Lower leg skin (tissue), 3 donors: Measurements from ENCODE around the gene AKIRIN1.

Experiments
- POLR2A ChIP-seq, 2 donors: fragments of 450-650 bp; IDR thresholded peaks; one replicate each; pipeline ENCODE4 v1.6.1; 2016 to 2017; ENCODE audit warnings: antibody characterized with exemption in 2 of 2, mild to moderate bottlenecking in 1 of 2, moderate library complexity in 1 of 2
- TF ChIP-seq, protein P1 (sequence below), 3 donors: fragments of 450-650 bp; IDR thresholded peaks; one replicate each; pipeline ENCODE4 v1.5.1; 2016; ENCODE audit warnings: antibody characterized with exemption in 3 of 3, mild to moderate bottlenecking in 3 of 3, moderate library complexity in 2 of 3

DNA sequence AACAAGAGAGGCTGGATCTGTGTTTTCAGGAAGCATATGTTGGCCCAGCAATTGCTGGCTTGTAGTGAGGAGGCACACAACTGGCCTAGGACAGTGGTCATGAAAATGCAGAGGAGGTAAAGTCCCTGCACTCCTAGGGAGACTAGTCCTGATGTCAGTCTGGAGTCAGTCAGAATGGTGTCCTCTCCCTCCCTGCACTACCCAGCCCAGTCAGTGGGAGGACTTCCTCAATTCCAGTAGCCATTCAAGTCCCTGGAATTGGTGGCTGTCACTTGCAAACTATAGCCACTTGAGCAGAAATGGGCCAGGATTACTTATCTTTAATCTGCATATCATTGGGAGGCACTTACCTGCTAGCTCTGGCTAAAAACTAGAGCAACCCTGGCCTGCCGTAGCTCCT, 53.7 kb downstream of the AKIRIN1 start:
- TF ChIP-seq, protein P1, sequence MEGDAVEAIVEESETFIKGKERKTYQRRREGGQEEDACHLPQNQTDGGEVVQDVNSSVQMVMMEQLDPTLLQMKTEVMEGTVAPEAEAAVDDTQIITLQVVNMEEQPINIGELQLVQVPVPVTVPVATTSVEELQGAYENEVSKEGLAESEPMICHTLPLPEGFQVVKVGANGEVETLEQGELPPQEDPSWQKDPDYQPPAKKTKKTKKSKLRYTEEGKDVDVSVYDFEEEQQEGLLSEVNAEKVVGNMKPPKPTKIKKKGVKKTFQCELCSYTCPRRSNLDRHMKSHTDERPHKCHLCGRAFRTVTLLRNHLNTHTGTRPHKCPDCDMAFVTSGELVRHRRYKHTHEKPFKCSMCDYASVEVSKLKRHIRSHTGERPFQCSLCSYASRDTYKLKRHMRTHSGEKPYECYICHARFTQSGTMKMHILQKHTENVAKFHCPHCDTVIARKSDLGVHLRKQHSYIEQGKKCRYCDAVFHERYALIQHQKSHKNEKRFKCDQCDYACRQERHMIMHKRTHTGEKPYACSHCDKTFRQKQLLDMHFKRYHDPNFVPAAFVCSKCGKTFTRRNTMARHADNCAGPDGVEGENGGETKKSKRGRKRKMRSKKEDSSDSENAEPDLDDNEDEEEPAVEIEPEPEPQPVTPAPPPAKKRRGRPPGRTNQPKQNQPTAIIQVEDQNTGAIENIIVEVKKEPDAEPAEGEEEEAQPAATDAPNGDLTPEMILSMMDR (IDR thresholded peaks at IDR 0.05): no peak
- TF ChIP-seq POLR2A (IDR thresholded peaks at IDR 0.05): no peak
